Ishikawa (cell line): Measurements from ENCODE around the gene PILRA.

Experiments
- CEBPB ChIP-seq: IDR thresholded peaks from 2 replicates; pipeline ENCODE4 v1.6.1; 2012
- CREB1 ChIP-seq: IDR thresholded peaks from 2 replicates; pipeline ENCODE4 v1.6.1; 2012; ENCODE audit warnings: low read depth
- EGR1 ChIP-seq: IDR thresholded peaks from 2 replicates; pipeline ENCODE4 v1.6.1; 2012
- EP300 ChIP-seq: IDR thresholded peaks from 2 replicates; pipeline ENCODE4 v1.6.1; 2012; ENCODE audit warnings: borderline replicate concordance
- FOXM1 ChIP-seq: IDR thresholded peaks from 2 replicates; pipeline ENCODE4 v1.6.1; 2012; ENCODE audit warnings: low read depth, borderline replicate concordance
- NFIC ChIP-seq: IDR thresholded peaks from 2 replicates; pipeline ENCODE4 v1.6.1; 2012
- RAD21 ChIP-seq: IDR thresholded peaks from 2 replicates; pipeline ENCODE4 v1.6.1; 2012; ENCODE audit warnings: low read depth
- REST ChIP-seq: IDR thresholded peaks from 2 replicates; pipeline ENCODE4 v1.6.1; 2012; ENCODE audit warnings: low read depth, mild to moderate bottlenecking
- TAF1 ChIP-seq: IDR thresholded peaks from 2 replicates; pipeline ENCODE4 v1.6.1; 2012; ENCODE audit warnings: low read depth, mild to moderate bottlenecking
- TCF12 ChIP-seq: IDR thresholded peaks from 2 replicates; pipeline ENCODE4 v1.6.1; 2012; ENCODE audit warnings: low read depth
- TEAD4 ChIP-seq: IDR thresholded peaks from 2 replicates; pipeline ENCODE4 v1.6.1; 2012
- USF1 ChIP-seq: IDR thresholded peaks from 2 replicates; pipeline ENCODE4 v1.6.1; 2012
- YY1 ChIP-seq: IDR thresholded peaks from 2 replicates; pipeline ENCODE4 v1.6.1; 2012; ENCODE audit warnings: low read depth
- ZBTB7A ChIP-seq: IDR thresholded peaks from 2 replicates; pipeline ENCODE4 v1.6.1; 2012; ENCODE audit warnings: low read depth
- TF ChIP-seq, protein P1 (sequence below): IDR thresholded peaks from 2 replicates; pipeline ENCODE4 v1.6.1; 2012

PILRA gene

GRCh38 chr7:100384628-100385294, 11.5 kb downstream of the PILRA start:
- TF ChIP-seq REST (no peak), ZBTB7A (no peak), TCF12 (no peak), NFIC (no peak), TAF1 (no peak), FOXM1 (no peak), YY1 (no peak), RAD21 (no peak), EP300 (no peak), CEBPB (no peak), USF1 (no peak), EGR1 (no peak), CREB1 (no peak), TEAD4 (no peak)
- TF ChIP-seq, protein P1, sequence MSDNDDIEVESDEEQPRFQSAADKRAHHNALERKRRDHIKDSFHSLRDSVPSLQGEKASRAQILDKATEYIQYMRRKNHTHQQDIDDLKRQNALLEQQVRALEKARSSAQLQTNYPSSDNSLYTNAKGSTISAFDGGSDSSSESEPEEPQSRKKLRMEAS = no peak

DNA sequence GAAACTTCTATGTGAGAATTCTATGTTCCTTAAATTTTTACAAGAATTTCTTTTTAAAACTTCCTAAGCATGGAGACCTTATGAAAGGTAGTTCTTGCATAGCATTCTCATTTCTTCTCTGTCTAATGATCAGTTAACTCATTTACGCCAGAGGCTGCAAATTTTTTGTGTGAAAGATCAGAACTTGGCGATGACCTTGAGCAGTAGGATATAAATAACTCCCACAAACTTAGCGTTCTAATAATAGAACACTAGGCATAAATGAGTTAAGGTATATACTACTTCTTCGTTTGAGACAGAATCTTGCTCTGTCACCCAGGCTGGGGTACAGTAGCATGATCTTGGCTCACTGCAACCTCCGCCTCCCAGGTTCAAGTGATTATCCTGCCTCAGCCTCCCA, 13.7 kb downstream of the PILRA start:
- TF ChIP-seq CREB1 = no peak
- TF ChIP-seq TAF1 = no peak
- TF ChIP-seq YY1 = no peak
- no peak for TF ChIP-seq ZBTB7A
- no peak for TF ChIP-seq FOXM1
- no peak for TF ChIP-seq TCF12
- no peak for TF ChIP-seq NFIC
- no peak for TF ChIP-seq EGR1
- no peak for TF ChIP-seq REST
- TF ChIP-seq CEBPB = no peak
- no peak for TF ChIP-seq USF1
- TF ChIP-seq TEAD4 = no peak
- TF ChIP-seq RAD21 = no peak
- TF ChIP-seq, protein P1 = no peak
- no peak for TF ChIP-seq EP300

GRCh38 chr7:100387695-100388094, 14.4 kb downstream of the PILRA start:
- TF ChIP-seq, protein P1 = no peak
- TF ChIP-seq REST (no peak), TCF12 (no peak), RAD21 (no peak), CEBPB (no peak), YY1 (no peak)

- TF ChIP-seq TEAD4 = no peak
- TF ChIP-seq ZBTB7A = no peak
- no peak for TF ChIP-seq EP300
- no peak for TF ChIP-seq NFIC
- TF ChIP-seq EGR1 = no peak
These were observed 16.3 kb downstream of the PILRA start for GRCh38 chr7:100389437-100390088.
